ENCODE results near the gene PNPLA3. TPM values are rescaled to one million over a fixed set of nuclear protein-coding genes. Genes with fewer than 3 reads are reported as not detected.

Gene PNPLA3
- total and polyA plus RNA-seq, 3 donors from 2014 or later, result 0.53 to 1.7 (median 0.93) TPM

DNA sequence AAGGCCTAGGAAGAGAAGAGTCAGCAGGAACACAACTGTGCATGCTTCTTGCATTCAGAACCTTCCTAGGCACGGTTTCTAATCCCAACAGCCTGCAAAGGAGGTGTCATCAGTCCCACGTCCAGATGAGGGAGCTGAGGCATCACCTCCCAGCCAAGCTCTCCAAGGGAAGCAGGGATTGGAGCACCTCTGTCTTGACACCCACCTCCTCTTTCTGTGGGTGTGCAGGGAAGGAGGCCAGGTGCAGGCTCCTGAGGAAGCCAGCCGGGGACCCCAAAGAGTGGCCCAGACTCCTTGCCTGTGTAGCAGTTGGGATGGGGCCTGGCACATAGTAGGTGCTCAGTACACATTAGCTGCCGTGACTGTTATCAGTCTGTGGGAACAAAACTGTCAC, 33.7 kb upstream of the PNPLA3 start:
- no peak for DNase-seq
- Histone ChIP-seq H3K9me3 (no peaks in the 10 kb centered on the region), H3K4me3 (no peak overlapping the region), H3K27me3 (no peaks in the 10 kb centered on the region), H3K27ac (no peak overlapping the region), H3K36me3 (ENCODE audit: low read depth, missing control alignments) (no peaks in the 10 kb centered on the region), H3K4me1 (peaks cover 7% of the 10 kb centered on the region)
- TF ChIP-seq CTCF (IDR thresholded peaks at IDR 0.05), result no peak
- no peak for TF ChIP-seq POLR2A (IDR thresholded peaks at IDR 0.05)
- intact Hi-C loops (cut with DNase I; ENCODE audit: low total_unique reads), result no loop called here
- 58 to 65% methylated on average over 4 of the region's 4 CpGs for WGBS, 2 donors

- H3K36me3 ChIP-seq (ENCODE audit: low read depth, missing control alignments), result no peaks in the 10 kb centered on the region
- no peak overlapping the region for H3K4me3 ChIP-seq
- intact Hi-C loops (cut with DNase I; ENCODE audit: low total_unique reads), result no loop called here
- H3K4me1 ChIP-seq, result peaks cover 7% of the 10 kb centered on the region
- TF ChIP-seq CTCF (IDR thresholded peaks at IDR 0.05), result no peak
- DNase-seq, result no peak
- no peak overlapping the region for H3K27ac ChIP-seq
- WGBS, 2 donors, result 10 to 14% methylated on average over 1 to 19 of the region's 24 CpGs
- H3K27me3 ChIP-seq, result no peaks in the 10 kb centered on the region
- no peaks in the 10 kb centered on the region for H3K9me3 ChIP-seq
Measured at GRCh38 chr22:43890901-43891331, 32.7 kb upstream of the PNPLA3 start.

DNA sequence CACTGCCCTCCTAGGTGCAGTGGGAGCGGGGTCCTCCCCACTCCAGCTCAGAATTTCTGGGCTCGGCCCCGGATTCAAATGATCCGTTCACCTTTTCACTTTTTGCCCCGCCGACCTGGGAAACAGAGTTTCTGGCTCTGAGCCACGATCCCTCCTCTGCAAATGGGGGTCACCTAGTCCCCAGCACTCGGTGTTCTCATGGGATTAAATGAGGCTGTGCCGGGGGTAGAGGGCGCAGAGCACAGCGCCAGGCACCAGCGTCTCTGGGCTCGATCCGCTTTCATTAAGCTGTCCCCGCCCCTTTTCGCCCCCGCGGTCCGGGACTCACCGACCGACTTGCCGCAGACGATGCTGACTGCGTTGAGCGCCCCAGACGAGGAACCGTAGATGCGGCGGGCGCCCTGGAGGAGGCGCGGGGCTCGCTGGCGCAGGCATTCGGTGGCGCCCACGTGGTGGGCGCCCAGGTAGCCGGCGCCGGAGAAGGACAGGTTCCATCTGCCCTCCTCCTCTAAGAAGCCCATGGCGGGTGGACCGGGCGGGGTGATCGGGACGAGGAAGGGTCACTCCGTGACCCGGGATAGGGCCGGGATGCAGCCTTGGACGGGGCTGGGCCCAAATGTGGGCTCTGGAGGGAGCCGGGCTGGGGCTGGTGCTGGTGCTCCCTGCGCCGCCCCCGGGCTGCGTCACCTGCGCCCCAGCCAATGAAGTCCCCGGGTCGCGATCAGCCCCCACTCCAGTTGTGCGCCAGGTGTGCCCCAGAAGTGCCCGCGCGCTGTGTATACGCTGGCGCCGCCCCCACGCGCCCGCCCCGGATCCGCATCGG, 32.0 kb upstream of the PNPLA3 start, which contains the start of gene PNPLA5:
Gene PNPLA5 (minus strand): TSS at position 654 of the 823 bp plus-strand sequence. CDS start 133 bp downstream, at position 521.
- H3K9me3 ChIP-seq, result no peaks in the 10 kb centered on the region
- peaks cover 7% of the 10 kb centered on the region for H3K4me1 ChIP-seq
- H3K4me3 ChIP-seq, result peak within 1 kb of the TSS in 1 of 2 donors; percentile 20
- H3K27me3 ChIP-seq, result no peaks in the 10 kb centered on the region
- 2% methylated on average over 26 to 53 of the region's 72 CpGs for whole genome bisulfite sequencing, 2 donors
- H3K36me3 ChIP-seq (ENCODE audit: low read depth, missing control alignments), result no peaks in the 10 kb centered on the region
- intact Hi-C loops (cut with DNase I; ENCODE audit: low total_unique reads), result no loop called here
- H3K27ac ChIP-seq, result no peak within 1 kb of the TSS
- no peak for DNase-seq
- TF ChIP-seq CTCF (IDR thresholded peaks at IDR 0.05) (no peak), POLR2A (IDR thresholded peaks at IDR 0.05) (no peak)

DNA sequence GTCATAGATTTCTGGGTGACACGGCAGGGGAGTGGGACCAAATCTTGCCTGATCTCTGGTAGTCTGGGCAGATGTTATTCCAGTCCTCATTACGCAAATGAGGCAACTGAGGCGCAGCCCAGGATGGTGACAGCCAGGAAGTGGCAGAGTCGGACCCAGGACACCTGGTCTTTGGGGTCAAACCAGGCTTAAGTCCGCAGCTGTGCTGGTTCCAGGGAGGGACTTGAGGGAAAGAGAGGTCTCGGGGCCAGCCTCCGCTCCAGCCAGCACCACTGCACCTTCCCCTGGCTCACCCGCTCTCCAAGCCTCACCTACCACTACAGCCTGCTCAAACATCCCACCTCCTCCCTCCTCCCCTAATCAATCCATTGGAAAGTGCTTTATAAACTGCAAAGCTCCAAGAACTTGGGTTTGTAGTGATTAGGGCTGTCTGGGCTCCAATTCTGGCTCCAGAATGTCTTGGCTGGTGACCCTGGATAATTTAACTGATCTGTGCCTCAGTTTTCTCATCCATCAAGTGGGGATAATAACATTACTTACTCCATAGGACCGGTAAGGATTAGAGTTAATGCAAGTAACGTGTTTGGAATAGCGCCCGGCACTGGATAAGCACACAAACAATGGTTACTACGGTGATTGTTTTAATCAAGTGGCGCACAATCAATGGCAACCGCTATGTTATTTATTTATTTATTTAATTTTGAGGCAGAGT, 31.3 kb upstream of the PNPLA3 start:
- H3K36me3 ChIP-seq (ENCODE audit: low read depth, missing control alignments), result no peaks in the 10 kb centered on the region
- DNase-seq, result no peak
- H3K4me1 ChIP-seq, result peaks cover 7% of the 10 kb centered on the region
- no peak overlapping the region for H3K4me3 ChIP-seq
- 61 to 72% methylated on average over 11 to 15 of the region's 15 CpGs for WGBS, 2 donors
- intact Hi-C loops (cut with DNase I; ENCODE audit: low total_unique reads), result no loop called here
- no peaks in the 10 kb centered on the region for H3K9me3 ChIP-seq
- TF ChIP-seq CTCF (IDR thresholded peaks at IDR 0.05), result no peak
- no peak for TF ChIP-seq POLR2A (IDR thresholded peaks at IDR 0.05)
- no peaks in the 10 kb centered on the region for H3K27me3 ChIP-seq
- no peak overlapping the region for H3K27ac ChIP-seq

All from testis (tissue), 3 donors.